GM21526 (cell line): ENCODE measurements around the gene CCR5.

ENCODE experiments used
- ATAC-seq: cut with Tn5 transposase; IDR thresholded peaks from one replicate; pipeline ENCODE4 v1.9.1; 2021; ENCODE audit warnings: moderate library complexity; ENCODE audit not compliant: unreplicated experiment, low FRiP score

The CCR5 gene

GRCh38 chr3:46356909-46357308 lies 13.8 kb upstream of the CCR5 start:
- no peak for ATAC-seq

GRCh38 chr3:46358466-46358865 lies 12.3 kb upstream of the CCR5 start:
- no peak for ATAC-seq

- ATAC-seq: no peak
These were observed 10.8 kb upstream of the CCR5 start for GRCh38 chr3:46359733-46360493.

- no peak for ATAC-seq
These were observed 9.8 kb upstream of the CCR5 start for GRCh38 chr3:46360907-46361306.

- no peak for ATAC-seq
These were observed 9.1 kb upstream of the CCR5 start for GRCh38 chr3:46361408-46362283.

- ATAC-seq: no peak
These were observed 5.7 kb upstream of the CCR5 start for GRCh38 chr3:46365041-46365440.

GRCh38 chr3:46365737-46366524 lies 4.8 kb upstream of the CCR5 start:
- no peak for ATAC-seq

GRCh38 chr3:46367811-46368210 lies 2.9 kb upstream of the CCR5 start:
- ATAC-seq: no peak

- ATAC-seq: peak; percentile 47
These were observed 2.2 kb upstream of the CCR5 start for GRCh38 chr3:46368569-46368968.

GRCh38 chr3:46369151-46369550 lies 1.6 kb upstream of the CCR5 start:
- ATAC-seq: no peak

- no peak for ATAC-seq
These were observed 1.0 kb upstream of the CCR5 start for GRCh38 chr3:46369675-46370132.

- ATAC-seq: no peak
These were observed 984 bp downstream of the CCR5 start for GRCh38 chr3:46371519-46372340.

- ATAC-seq: no peak
These were observed 2.0 kb downstream of the CCR5 start for GRCh38 chr3:46372492-46373359.

GRCh38 chr3:46374755-46375154 lies 4.0 kb downstream of the CCR5 start:
- no peak for ATAC-seq

- ATAC-seq: no peak
These were observed 4.5 kb downstream of the CCR5 start for GRCh38 chr3:46375218-46375617.

- ATAC-seq: no peak
These were observed 5.1 kb downstream of the CCR5 start for GRCh38 chr3:46375814-46376213.

GRCh38 chr3:46378426-46378942 lies 7.7 kb downstream of the CCR5 start:
- ATAC-seq: no peak

GRCh38 chr3:46380471-46381221 lies 9.9 kb downstream of the CCR5 start:
- ATAC-seq: no peak
